Neural cell (in vitro differentiated cells): Measurements from ENCODE around the gene ADGRB3. TPM values are rescaled to one million over a fixed set of nuclear protein-coding genes. Genes with fewer than 3 reads are reported as not detected.

Experiments used
- H2AFZ ChIP-seq: fragments of 200-600, 300-800 bp; sonication (generic), shearing (Covaris generic); 2 replicates; pipeline ENCODE4 v1.6.0; 2014; ENCODE audit warnings: low read depth, mild to moderate bottlenecking, antibody characterized with exemption, low read length, moderate library complexity
- H3F3A ChIP-seq: fragments of 200-600 bp; shearing (Covaris generic); 2 replicates; pipeline ENCODE4 v1.6.1; 2016; ENCODE audit warnings: mild to moderate bottlenecking, moderate library complexity, mixed read lengths, antibody characterized with exemption, low read length; ENCODE audit not compliant: insufficient read depth, poor library complexity, severe bottlenecking
- H3K27ac ChIP-seq: fragments of 200-600, 300-800 bp; sonication (generic), shearing (Covaris generic); 2 replicates; pipeline ENCODE4 v1.5.1; 2014; ENCODE audit warnings: mild to moderate bottlenecking, low read length, moderate library complexity
- H3K27me3 ChIP-seq: fragments of 300-800, 200-600 bp; sonication (generic), shearing (Covaris generic); 2 replicates; pipeline ENCODE4 v1.6.0; 2014; ENCODE audit warnings: mild to moderate bottlenecking, low read depth, low read length, moderate library complexity; ENCODE audit not compliant: insufficient read depth
- H3K36me3 ChIP-seq: fragments of 300-800, 200-600 bp; sonication (generic), shearing (Covaris generic); 2 replicates; pipeline ENCODE4 v1.5.1; 2014; ENCODE audit warnings: mild to moderate bottlenecking, antibody characterized with exemption, low read length, moderate library complexity; ENCODE audit not compliant: insufficient read depth
- H3K4me2 ChIP-seq: fragments of 300-800, 200-600 bp; sonication (generic), shearing (Covaris generic); 2 replicates; pipeline ENCODE4 v1.6.0; 2014; ENCODE audit warnings: mild to moderate bottlenecking, low read length
- H3K4me3 ChIP-seq: fragments of 300-800, 200-600 bp; sonication (generic), shearing (Covaris generic); 2 replicates; pipeline ENCODE4 v1.5.1; 2014; ENCODE audit warnings: mild to moderate bottlenecking, low read length, moderate library complexity
- H3K79me2 ChIP-seq: fragments of 200-600 bp; shearing (Covaris generic); replicated peaks from 2 replicates; pipeline ENCODE4 v1.6.0; 2014; ENCODE audit warnings: mild to moderate bottlenecking, low read length, moderate library complexity; ENCODE audit not compliant: insufficient read depth
- H3K9ac ChIP-seq: fragments of 300-800, 200-600 bp; sonication (generic), shearing (Covaris generic); 2 replicates; pipeline ENCODE4 v1.6.1; 2016; ENCODE audit warnings: mild to moderate bottlenecking, low read length, mixed read lengths
- H3K9me2 ChIP-seq: fragments of 200-600 bp; shearing (Covaris generic); 2 replicates; pipeline ENCODE4 v1.6.1; 2016; ENCODE audit warnings: mild to moderate bottlenecking, low read length, mixed read lengths; ENCODE audit not compliant: insufficient read depth
- H3K9me3 ChIP-seq: fragments of 200-600, 300-800 bp; sonication (generic), shearing (Covaris generic); 2 replicates; pipeline ENCODE4 v1.6.1; 2016; ENCODE audit warnings: mild to moderate bottlenecking, mixed run types, low read length, moderate library complexity, mixed read lengths
- H4K20me1 ChIP-seq: fragments of 200-600 bp; shearing (Covaris generic); 2 replicates; pipeline ENCODE4 v1.6.1; 2016; ENCODE audit warnings: mild to moderate bottlenecking, mixed run types; ENCODE audit not compliant: insufficient read depth
- EP300 ChIP-seq: fragments of 450-650 bp; conservative IDR thresholded peaks from 2 replicates; pipeline ENCODE4 v1.6.1; 2014; ENCODE audit warnings: antibody characterized with exemption, mild to moderate bottlenecking, moderate library complexity; ENCODE audit not compliant: poor library complexity, severe bottlenecking
- EZH2 ChIP-seq: fragments of 200-600, 300-800 bp; shearing (Covaris generic), sonication (generic); IDR thresholded peaks from 2 replicates; pipeline ENCODE4 v1.6.1; 2014; ENCODE audit warnings: antibody characterized with exemption, low read length, borderline replicate concordance, mild to moderate bottlenecking; ENCODE audit not compliant: insufficient read depth, poor library complexity, severe bottlenecking
- MXI1 ChIP-seq: fragments of 450-650 bp; conservative IDR thresholded peaks from 2 replicates; pipeline ENCODE4 v1.6.1; 2014; ENCODE audit warnings: antibody characterized with exemption, mild to moderate bottlenecking; ENCODE audit not compliant: poor library complexity, severe bottlenecking
- POLR2AphosphoS5 ChIP-seq: IDR thresholded peaks from 2 replicates; pipeline ENCODE4 v1.6.1; 2012
- RAD21 ChIP-seq: fragments of 450-650 bp; conservative IDR thresholded peaks from 2 replicates; pipeline ENCODE4 v1.6.1; 2014; ENCODE audit warnings: antibody characterized with exemption, mild to moderate bottlenecking, moderate library complexity
- SMC3 ChIP-seq: fragments of 450-650 bp; conservative IDR thresholded peaks from 2 replicates; pipeline ENCODE4 v1.6.1; 2014; ENCODE audit warnings: antibody characterized with exemption, mild to moderate bottlenecking, moderate library complexity; ENCODE audit not compliant: poor library complexity
- TAF1 ChIP-seq: IDR thresholded peaks from 2 replicates; pipeline ENCODE4 v1.6.1; 2012; ENCODE audit warnings: low read depth
- polyA plus RNA-seq: library from polyadenylated mRNA; depleted of rRNA; stranded (reverse); fragments of >200 nt; gene quantifications from 2 replicates; pipeline ENCODE4 v1.2.3, GENCODE V29; 2014
- TF ChIP-seq, protein P1 (sequence below): IDR thresholded peaks from 2 replicates; pipeline ENCODE4 v1.6.1; 2012; ENCODE audit warnings: borderline replicate concordance
- TF ChIP-seq, protein P2 (sequence below): fragments of 450-650 bp; IDR thresholded peaks from 2 replicates; pipeline ENCODE4 v1.5.1; 2014; ENCODE audit warnings: antibody characterized with exemption, mild to moderate bottlenecking, moderate library complexity; ENCODE audit not compliant: poor library complexity, severe bottlenecking

The ADGRB3 gene
- polyA plus RNA-seq, 1 donor from 2014 or later, result 66.5 TPM

DNA sequence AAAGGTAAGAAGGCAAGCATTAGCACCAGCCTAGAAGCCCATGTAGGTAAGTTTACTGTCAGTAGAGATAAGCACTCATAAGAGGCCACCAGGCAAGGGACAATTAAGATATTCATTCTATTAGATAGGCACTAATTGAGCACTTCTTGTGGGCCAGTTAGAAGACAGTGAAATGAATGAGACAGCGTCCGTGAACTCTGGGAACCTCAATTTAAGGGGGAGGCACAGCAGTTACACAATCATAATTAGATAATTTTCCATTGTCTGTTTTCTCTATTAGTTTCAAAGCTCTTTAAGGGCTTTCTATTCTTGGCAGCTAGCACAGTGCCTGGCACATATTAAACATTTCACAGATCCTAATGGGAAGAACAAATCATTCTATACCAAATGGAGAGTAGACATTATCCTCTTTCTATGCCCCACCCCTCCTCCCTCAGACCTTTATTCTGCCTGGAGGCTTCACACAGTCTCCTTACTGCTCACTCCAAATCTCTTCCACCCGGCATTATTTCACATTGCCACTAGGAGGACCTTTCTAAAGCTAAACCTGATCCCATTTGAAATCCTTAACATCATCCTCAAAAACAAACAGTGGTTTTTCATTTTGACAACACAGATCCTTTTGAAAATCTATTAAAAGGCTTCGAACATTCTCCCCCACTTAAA is 529.6 kb downstream of the ADGRB3 start:
- TF ChIP-seq, protein P1, sequence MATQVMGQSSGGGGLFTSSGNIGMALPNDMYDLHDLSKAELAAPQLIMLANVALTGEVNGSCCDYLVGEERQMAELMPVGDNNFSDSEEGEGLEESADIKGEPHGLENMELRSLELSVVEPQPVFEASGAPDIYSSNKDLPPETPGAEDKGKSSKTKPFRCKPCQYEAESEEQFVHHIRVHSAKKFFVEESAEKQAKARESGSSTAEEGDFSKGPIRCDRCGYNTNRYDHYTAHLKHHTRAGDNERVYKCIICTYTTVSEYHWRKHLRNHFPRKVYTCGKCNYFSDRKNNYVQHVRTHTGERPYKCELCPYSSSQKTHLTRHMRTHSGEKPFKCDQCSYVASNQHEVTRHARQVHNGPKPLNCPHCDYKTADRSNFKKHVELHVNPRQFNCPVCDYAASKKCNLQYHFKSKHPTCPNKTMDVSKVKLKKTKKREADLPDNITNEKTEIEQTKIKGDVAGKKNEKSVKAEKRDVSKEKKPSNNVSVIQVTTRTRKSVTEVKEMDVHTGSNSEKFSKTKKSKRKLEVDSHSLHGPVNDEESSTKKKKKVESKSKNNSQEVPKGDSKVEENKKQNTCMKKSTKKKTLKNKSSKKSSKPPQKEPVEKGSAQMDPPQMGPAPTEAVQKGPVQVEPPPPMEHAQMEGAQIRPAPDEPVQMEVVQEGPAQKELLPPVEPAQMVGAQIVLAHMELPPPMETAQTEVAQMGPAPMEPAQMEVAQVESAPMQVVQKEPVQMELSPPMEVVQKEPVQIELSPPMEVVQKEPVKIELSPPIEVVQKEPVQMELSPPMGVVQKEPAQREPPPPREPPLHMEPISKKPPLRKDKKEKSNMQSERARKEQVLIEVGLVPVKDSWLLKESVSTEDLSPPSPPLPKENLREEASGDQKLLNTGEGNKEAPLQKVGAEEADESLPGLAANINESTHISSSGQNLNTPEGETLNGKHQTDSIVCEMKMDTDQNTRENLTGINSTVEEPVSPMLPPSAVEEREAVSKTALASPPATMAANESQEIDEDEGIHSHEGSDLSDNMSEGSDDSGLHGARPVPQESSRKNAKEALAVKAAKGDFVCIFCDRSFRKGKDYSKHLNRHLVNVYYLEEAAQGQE, result no peak
- TF ChIP-seq POLR2AphosphoS5, result no peak
- TF ChIP-seq RAD21, result no peak
- no peak for TF ChIP-seq EP300
- TF ChIP-seq SMC3, result no peak
- TF ChIP-seq TAF1, result no peak
- TF ChIP-seq MXI1, result no peak
- TF ChIP-seq, protein P2, sequence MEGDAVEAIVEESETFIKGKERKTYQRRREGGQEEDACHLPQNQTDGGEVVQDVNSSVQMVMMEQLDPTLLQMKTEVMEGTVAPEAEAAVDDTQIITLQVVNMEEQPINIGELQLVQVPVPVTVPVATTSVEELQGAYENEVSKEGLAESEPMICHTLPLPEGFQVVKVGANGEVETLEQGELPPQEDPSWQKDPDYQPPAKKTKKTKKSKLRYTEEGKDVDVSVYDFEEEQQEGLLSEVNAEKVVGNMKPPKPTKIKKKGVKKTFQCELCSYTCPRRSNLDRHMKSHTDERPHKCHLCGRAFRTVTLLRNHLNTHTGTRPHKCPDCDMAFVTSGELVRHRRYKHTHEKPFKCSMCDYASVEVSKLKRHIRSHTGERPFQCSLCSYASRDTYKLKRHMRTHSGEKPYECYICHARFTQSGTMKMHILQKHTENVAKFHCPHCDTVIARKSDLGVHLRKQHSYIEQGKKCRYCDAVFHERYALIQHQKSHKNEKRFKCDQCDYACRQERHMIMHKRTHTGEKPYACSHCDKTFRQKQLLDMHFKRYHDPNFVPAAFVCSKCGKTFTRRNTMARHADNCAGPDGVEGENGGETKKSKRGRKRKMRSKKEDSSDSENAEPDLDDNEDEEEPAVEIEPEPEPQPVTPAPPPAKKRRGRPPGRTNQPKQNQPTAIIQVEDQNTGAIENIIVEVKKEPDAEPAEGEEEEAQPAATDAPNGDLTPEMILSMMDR, result no peak
- TF ChIP-seq EZH2, result no peak
- no peaks in the 10 kb centered on the region for H3K9me2 ChIP-seq
- H3F3A ChIP-seq, result peaks cover 5% of the 10 kb centered on the region
- no peaks in the 10 kb centered on the region for H3K36me3 ChIP-seq
- H3K79me2 ChIP-seq, result no peaks in the 10 kb centered on the region
- H3K27ac ChIP-seq, result no peak overlapping the region
- no peak overlapping the region for H3K4me2 ChIP-seq
- no peak overlapping the region for H3K9ac ChIP-seq
- no peak overlapping the region for H3K4me3 ChIP-seq
- no peak overlapping the region for H2AFZ ChIP-seq
- H3K9me3 ChIP-seq, result no peaks in the 10 kb centered on the region
- no peaks in the 10 kb centered on the region for H4K20me1 ChIP-seq
- no peaks in the 10 kb centered on the region for H3K27me3 ChIP-seq

DNA sequence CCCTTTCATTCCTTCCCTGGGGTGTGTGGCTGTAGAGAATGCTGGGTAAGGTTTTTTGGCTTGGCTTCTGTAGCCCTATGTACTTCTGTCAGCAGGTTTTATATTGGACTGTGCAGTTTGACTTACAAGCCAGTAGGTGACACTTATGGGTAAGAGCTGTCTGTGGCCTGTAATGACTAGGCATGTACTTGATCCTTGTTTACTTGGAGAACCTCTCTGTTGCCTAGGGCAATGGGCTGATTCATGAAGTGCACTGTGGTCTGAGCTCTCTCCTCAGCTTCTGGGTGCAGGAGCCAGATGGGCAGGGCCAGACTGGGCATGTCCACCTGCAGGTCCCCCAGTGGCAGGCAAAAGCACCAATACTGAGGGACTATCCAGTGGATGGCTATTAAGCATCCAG is 544.6 kb downstream of the ADGRB3 start:
- TF ChIP-seq, protein P2, result no peak
- TF ChIP-seq MXI1 (no peak), RAD21 (no peak), POLR2AphosphoS5 (no peak), EP300 (no peak), TAF1 (no peak), EZH2 (no peak), SMC3 (no peak)
- TF ChIP-seq, protein P1, result no peak
- no peak overlapping the region for H3K9ac ChIP-seq
- no peaks in the 10 kb centered on the region for H4K20me1 ChIP-seq
- no peak overlapping the region for H2AFZ ChIP-seq
- H3K9me3 ChIP-seq, result no peaks in the 10 kb centered on the region
- H3K9me2 ChIP-seq, result no peaks in the 10 kb centered on the region
- no peak overlapping the region for H3K27ac ChIP-seq
- no peak overlapping the region for H3K4me2 ChIP-seq
- H3K36me3 ChIP-seq, result no peaks in the 10 kb centered on the region
- H3K4me3 ChIP-seq, result no peak overlapping the region
- H3K79me2 ChIP-seq, result no peaks in the 10 kb centered on the region
- H3F3A ChIP-seq, result no peaks in the 10 kb centered on the region
- no peaks in the 10 kb centered on the region for H3K27me3 ChIP-seq
